ENCODE results near the gene CRTC2.

CRTC2 gene

DNA sequence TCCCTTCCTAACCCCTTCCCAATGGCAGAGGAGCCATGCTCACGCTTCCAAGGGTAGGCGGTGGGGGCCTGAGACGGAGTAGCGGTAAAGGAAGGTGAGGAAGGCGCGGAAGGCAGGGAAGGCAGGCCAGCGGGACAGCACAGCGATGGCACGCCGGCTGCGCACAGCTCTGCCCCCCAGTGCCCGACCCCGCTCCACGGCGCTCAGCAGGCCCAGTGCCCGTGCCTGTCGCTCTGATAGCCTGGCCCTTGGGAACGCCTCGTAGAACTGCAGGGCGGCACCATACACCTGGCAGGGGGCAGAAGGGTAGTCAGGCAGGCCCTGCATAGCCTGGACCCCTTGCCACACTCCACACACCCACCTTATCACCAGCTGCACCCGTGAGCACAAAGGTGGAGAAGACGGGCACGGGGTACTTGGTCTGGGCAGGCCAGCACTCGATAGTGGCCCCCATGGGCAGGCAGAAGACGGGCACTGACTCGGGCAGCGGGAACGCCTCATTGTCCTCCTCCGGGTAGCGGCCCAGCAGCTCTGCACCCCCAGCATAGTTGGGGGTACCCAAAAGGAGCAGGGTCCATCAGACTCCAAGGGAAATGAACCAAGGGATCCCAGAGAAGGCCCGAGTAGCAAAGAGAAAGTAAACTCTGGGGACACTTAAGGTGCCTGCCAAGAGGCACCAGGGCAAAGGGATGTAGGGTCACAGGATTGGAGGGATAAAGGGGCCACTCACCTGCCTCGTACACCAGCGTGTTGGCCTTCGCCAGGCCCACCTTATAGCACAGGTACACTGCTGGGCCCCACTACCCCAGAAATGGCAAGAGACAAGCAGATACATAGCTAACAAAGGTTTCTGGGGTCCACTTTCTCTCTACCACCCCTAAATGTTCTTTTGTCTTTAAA, 16.3 kb downstream of the CRTC2 start:
- no peak overlapping the region for H3K27ac ChIP-seq (replicated peaks)
- DNase-seq (ENCODE audit: low read depth in 1 of 2, low spot score in 1 of 2) = no peak
- H3K4me3 ChIP-seq (replicated peaks; ENCODE audit: insufficient read depth, low read length) = no peak overlapping the region
- TF ChIP-seq POLR2AphosphoS5 (IDR thresholded peaks at IDR 0.05; ENCODE audit: low read depth) (no peak), GABPA (IDR thresholded peaks at IDR 0.05; ENCODE audit: low read depth) (no peak), SPI1 (IDR thresholded peaks at IDR 0.05; ENCODE audit: borderline replicate concordance, low read depth) (no peak)
- TF ChIP-seq, protein P1, sequence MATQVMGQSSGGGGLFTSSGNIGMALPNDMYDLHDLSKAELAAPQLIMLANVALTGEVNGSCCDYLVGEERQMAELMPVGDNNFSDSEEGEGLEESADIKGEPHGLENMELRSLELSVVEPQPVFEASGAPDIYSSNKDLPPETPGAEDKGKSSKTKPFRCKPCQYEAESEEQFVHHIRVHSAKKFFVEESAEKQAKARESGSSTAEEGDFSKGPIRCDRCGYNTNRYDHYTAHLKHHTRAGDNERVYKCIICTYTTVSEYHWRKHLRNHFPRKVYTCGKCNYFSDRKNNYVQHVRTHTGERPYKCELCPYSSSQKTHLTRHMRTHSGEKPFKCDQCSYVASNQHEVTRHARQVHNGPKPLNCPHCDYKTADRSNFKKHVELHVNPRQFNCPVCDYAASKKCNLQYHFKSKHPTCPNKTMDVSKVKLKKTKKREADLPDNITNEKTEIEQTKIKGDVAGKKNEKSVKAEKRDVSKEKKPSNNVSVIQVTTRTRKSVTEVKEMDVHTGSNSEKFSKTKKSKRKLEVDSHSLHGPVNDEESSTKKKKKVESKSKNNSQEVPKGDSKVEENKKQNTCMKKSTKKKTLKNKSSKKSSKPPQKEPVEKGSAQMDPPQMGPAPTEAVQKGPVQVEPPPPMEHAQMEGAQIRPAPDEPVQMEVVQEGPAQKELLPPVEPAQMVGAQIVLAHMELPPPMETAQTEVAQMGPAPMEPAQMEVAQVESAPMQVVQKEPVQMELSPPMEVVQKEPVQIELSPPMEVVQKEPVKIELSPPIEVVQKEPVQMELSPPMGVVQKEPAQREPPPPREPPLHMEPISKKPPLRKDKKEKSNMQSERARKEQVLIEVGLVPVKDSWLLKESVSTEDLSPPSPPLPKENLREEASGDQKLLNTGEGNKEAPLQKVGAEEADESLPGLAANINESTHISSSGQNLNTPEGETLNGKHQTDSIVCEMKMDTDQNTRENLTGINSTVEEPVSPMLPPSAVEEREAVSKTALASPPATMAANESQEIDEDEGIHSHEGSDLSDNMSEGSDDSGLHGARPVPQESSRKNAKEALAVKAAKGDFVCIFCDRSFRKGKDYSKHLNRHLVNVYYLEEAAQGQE (IDR thresholded peaks at IDR 0.05; ENCODE audit: insufficient replicate concordance, low read depth) = no peak
- TF ChIP-seq, protein P2, sequence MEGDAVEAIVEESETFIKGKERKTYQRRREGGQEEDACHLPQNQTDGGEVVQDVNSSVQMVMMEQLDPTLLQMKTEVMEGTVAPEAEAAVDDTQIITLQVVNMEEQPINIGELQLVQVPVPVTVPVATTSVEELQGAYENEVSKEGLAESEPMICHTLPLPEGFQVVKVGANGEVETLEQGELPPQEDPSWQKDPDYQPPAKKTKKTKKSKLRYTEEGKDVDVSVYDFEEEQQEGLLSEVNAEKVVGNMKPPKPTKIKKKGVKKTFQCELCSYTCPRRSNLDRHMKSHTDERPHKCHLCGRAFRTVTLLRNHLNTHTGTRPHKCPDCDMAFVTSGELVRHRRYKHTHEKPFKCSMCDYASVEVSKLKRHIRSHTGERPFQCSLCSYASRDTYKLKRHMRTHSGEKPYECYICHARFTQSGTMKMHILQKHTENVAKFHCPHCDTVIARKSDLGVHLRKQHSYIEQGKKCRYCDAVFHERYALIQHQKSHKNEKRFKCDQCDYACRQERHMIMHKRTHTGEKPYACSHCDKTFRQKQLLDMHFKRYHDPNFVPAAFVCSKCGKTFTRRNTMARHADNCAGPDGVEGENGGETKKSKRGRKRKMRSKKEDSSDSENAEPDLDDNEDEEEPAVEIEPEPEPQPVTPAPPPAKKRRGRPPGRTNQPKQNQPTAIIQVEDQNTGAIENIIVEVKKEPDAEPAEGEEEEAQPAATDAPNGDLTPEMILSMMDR (IDR thresholded peaks at IDR 0.05; ENCODE audit: insufficient read depth, low read length) = no peak
- no peaks in the 10 kb centered on the region for H3K27me3 ChIP-seq (ENCODE audit: insufficient read depth, poor library complexity, severe bottlenecking)

DNA sequence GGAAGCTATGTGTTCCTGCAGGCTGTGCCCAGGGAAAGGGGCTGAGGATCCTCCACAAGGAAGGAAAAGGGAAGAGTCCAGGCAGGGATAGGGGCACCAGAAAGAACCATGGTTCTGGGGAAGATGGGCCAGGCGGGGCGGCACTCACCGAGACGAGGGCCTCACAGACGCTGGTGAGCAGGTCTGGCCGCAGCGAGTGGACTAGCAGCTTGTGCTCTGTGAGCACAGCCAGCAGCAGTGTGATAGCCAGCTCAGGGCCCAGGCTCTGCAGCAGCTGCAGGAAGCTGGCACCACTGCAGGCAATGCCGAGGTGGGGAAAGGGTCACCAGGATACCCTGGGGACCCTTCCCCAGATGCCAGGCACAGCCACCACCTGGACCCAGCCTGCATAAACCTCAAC, 17.7 kb downstream of the CRTC2 start:
- no peak for DNase-seq (ENCODE audit: low read depth in 1 of 2, low spot score in 1 of 2)
- no peak for TF ChIP-seq SPI1 (IDR thresholded peaks at IDR 0.05; ENCODE audit: borderline replicate concordance, low read depth)
- no peak for TF ChIP-seq GABPA (IDR thresholded peaks at IDR 0.05; ENCODE audit: low read depth)
- TF ChIP-seq, protein P1 (IDR thresholded peaks at IDR 0.05; ENCODE audit: insufficient replicate concordance, low read depth) = no peak
- no peak for TF ChIP-seq POLR2AphosphoS5 (IDR thresholded peaks at IDR 0.05; ENCODE audit: low read depth)
- TF ChIP-seq, protein P2 (IDR thresholded peaks at IDR 0.05; ENCODE audit: insufficient read depth, low read length) = no peak
- H3K27ac ChIP-seq (replicated peaks) = no peak overlapping the region
- H3K27me3 ChIP-seq (ENCODE audit: insufficient read depth, poor library complexity, severe bottlenecking) = no peaks in the 10 kb centered on the region
- H3K4me3 ChIP-seq (replicated peaks; ENCODE audit: insufficient read depth, low read length) = no peak overlapping the region

DNA sequence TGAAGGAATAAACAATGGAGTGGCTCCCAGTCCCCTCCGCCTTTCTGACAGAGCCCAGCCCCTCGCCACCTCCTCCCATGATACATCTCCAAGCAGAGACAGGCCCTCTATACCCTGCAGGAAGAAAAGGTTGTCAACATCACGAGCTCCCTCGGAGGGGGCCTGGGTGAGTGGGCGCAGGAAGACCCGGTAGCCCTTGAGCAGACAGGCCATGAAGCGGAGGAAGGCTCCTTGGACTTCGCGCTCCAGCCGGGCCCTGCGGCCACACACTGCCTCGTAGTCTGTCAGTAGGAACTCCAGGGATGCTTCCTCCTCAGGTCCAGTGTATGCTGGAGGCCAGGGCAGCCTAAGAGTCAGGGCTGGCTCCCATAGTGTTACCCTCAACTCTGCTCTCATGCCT, 18.9 kb downstream of the CRTC2 start:
- no peak overlapping the region for H3K4me3 ChIP-seq (replicated peaks; ENCODE audit: insufficient read depth, low read length)
- no peaks in the 10 kb centered on the region for H3K27me3 ChIP-seq (ENCODE audit: insufficient read depth, poor library complexity, severe bottlenecking)
- no peak for DNase-seq (ENCODE audit: low read depth in 1 of 2, low spot score in 1 of 2)
- no peak overlapping the region for H3K27ac ChIP-seq (replicated peaks)
- no peak for TF ChIP-seq POLR2AphosphoS5 (IDR thresholded peaks at IDR 0.05; ENCODE audit: low read depth)
- TF ChIP-seq, protein P2 (IDR thresholded peaks at IDR 0.05; ENCODE audit: insufficient read depth, low read length) = no peak
- TF ChIP-seq SPI1 (IDR thresholded peaks at IDR 0.05; ENCODE audit: borderline replicate concordance, low read depth) = no peak
- TF ChIP-seq GABPA (IDR thresholded peaks at IDR 0.05; ENCODE audit: low read depth) = no peak
- TF ChIP-seq, protein P1 (IDR thresholded peaks at IDR 0.05; ENCODE audit: insufficient replicate concordance, low read depth) = no peak
